Activated T-cell treated with anti-CD3 and anti-CD28 coated beads, Interleukin-2, amount 50 U/mL, for 4 hours (primary cell): ENCODE measurements around the gene KPNA5. TPM values are rescaled to one million over a fixed set of nuclear protein-coding genes. Genes with fewer than 3 reads are reported as not detected.

ENCODE experiments used
- ATAC-seq, 2 donors: fragments of 200-7000 bp; cut with Tn5 transposase; one replicate each; pipeline ENCODE4 v1.10.0; 2021
- DNase-seq: peaks from one replicate; pipeline ENCODE4 v3.0.0-alpha.2; 2020
- H3K27me3 Mint-ChIP-seq: one replicate; pipeline ENCODE4 v1.8.0; 2021; ENCODE audit warnings: low read depth, mixed read lengths
- H3K36me3 Mint-ChIP-seq: one replicate; pipeline ENCODE4 v1.8.0; 2022; ENCODE audit warnings: mixed read lengths; ENCODE audit not compliant: insufficient read depth
- H3K4me1 Mint-ChIP-seq: one replicate; pipeline ENCODE4 v1.8.0; 2021; ENCODE audit warnings: low read depth, mixed read lengths
- H3K4me3 Mint-ChIP-seq: one replicate; pipeline ENCODE4 v1.8.0; 2021; ENCODE audit warnings: mild to moderate bottlenecking, moderate library complexity, mixed read lengths
- H3K9me3 Mint-ChIP-seq: one replicate; pipeline ENCODE4 v1.8.0; 2021; ENCODE audit warnings: mixed read lengths
- total RNA-seq, 3 donors: library from RNA; stranded (reverse); gene quantifications; one replicate each; pipeline ENCODE4 v1.2.1, GENCODE V29; 2021

Gene KPNA5
- total RNA-seq, 3 donors from 2014 or later = 10.8 to 18.0 (median 12.7) TPM

DNA sequence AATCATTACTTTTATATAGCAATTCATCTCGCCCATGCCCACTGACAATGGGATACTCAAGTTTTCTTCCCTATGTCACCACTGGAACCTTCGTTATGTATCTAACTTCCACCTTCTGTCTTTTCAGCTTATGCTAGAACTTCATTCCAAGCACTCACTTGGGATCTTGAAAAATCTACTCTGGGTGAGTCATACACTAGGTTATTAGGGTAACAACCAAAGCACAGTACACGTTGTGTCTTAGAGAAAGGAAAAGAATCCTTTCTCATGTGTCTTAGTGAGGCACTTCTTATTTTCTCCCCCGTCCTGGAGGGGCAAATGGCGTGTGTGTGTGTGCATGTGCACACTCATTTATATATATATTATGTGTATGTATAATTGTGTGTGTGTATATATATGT lies 102.8 kb downstream of the KPNA5 start:
- no peak for ATAC-seq
- Mint-ChIP-seq H3K9me3 (no peaks in the 10 kb centered on the region), H3K36me3 (no peaks in the 10 kb centered on the region), H3K4me3 (no peak overlapping the region), H3K27me3 (peaks cover 15% of the 10 kb centered on the region), H3K4me1 (no peaks in the 10 kb centered on the region)
- DNase-seq = no peak

Other genes starting within 250 kb of the KPNA5 start
- gene CALHM6, start 219.8 kb upstream of the KPNA5 start, total RNA-seq = 1 to 10 TPM; 1.5 to 2.3 (median 1.7) TPM
- not detected for gene CALHM5, start 169.6 kb upstream of the KPNA5 start, total RNA-seq
- gene TRAPPC3L, start 135.5 kb upstream of the KPNA5 start, total RNA-seq = not detected
- not detected for gene CALHM4, start 127.5 kb upstream of the KPNA5 start, total RNA-seq
- 10 to 100 TPM; 53.6 to 58.6 (median 57.6) TPM for gene RWDD1, start 109.7 kb upstream of the KPNA5 start, total RNA-seq
- gene RSPH4A, start 64.7 kb upstream of the KPNA5 start, total RNA-seq = under 1 TPM; 0.29 to 0.43 (median 0.40) TPM
- 10 to 100 TPM; 15.6 to 16.3 (median 16.3) TPM for gene ZUP1, start 12.4 kb upstream of the KPNA5 start, total RNA-seq
- gene FAM162B, start 84.5 kb downstream of the KPNA5 start, total RNA-seq = not detected
- not detected for gene GPRC6A, start 147.9 kb downstream of the KPNA5 start, total RNA-seq
- not detected for gene RFX6, start 196.0 kb downstream of the KPNA5 start, total RNA-seq